Measurements from ENCODE around the gene DHX57.

DNA sequence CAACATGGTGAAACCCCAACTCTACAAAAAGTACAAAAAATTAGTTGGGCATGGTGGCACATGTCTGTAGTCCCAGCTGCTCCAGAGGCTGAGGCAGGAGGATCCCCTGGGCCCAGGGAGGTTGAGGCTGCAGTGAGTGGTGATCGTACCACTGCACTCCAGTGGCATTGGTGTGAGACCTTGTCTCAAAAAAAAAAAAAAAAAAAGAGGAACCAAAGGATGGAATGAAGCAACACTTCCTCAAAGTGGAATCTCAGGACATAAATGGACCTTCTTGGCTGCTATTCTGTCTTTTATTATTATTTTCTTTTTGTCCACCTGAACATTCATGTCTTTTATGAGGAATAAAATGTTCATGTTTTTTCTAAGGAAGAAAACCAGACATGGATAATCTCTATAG, 84.0 kb downstream of the DHX57 start:
- TF ChIP-seq CTCF (IDR thresholded peaks at IDR 0.05; ENCODE audit: low read length) (no peak), EZH2 (IDR thresholded peaks at IDR 0.05; ENCODE audit: borderline replicate concordance, low read length) (no peak)

Measured in OCI-LY1 (cell line).